Sciatic nerve (tissue), 2 donors: ENCODE data around the gene TOMM6. TPM values are rescaled to one million over a fixed set of nuclear protein-coding genes. Genes with fewer than 3 reads are reported as not detected.
"Not testable (repeated sequence)": the region's sequence is repeated elsewhere in the genome, so short reads cannot be mapped to it uniquely, and the experiment has no call there.

Experiments used
- ATAC-seq: fragments of 200-7000 bp; cut with Tn5 transposase; one replicate; pipeline ENCODE4 v1.9.1; 2020; ENCODE audit warnings: mild to moderate bottlenecking, moderate library complexity
- DNase-seq: peaks from one replicate; pipeline ENCODE4 v3.0.0-alpha.2; 2020; ENCODE audit warnings: low spot score
- intact Hi-C: fragments of 100-400 bp; cut with DNase I; formaldehyde crosslinking; loops from one replicate; pipeline ENCODE4 v1.14.2; 2022
- total RNA-seq: library from RNA; stranded (reverse); fragmentation: NEBNext Ultra II Directional; extraction: Animal tissue kit (Norgen Biotek cat#: 25700); gene quantifications from one replicate; pipeline ENCODE4 v1.2.1, GENCODE V29; 2021
- donor health status: DM: no; HTN: no; CAD: no.
- donor health status: DM: no; HTN: no; CAD: no.

Gene TOMM6
- total RNA-seq, 1 donor from 2014 or later: 97.3 TPM

DNA sequence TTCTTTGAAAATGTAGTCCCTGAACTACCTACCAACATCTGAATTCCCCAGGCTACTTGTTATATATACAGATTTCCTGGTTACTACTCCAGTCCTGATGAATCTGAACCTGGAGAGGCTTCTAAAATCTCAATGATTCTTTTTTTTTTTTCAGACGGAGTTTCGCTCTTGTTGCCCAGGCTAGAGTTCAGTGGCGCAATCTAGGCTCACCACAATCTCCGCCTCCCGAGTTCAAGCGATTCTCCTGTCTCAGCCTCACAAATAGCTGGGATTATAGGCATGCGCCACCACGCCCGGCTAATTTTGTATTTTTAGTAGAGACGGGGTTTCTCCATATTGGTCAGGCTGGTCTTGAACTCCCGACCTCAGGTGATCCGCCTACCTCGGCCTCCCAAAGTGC lies 24.5 kb downstream of the TOMM6 start:
- DNase-seq, ATAC-seq, intact Hi-C loops: not testable (repeated sequence)

DNA sequence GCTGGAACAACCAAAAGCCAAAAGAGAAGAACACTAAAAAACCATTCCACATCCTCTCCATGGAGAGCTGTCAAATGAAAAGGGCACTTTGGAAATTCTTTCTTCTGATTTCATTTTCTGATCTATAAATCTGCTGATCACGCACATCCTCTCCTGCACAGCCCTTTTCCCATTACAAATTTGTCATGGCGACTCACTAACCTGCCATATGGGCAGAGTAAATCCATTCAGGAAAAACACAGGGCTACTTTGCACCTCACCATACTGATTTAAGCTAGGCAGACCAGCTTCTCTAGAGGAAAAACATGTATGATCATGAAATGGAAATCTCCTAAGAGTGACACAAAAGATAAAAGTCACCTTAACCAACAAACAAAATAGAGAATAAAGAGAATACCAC lies 26.0 kb downstream of the TOMM6 start:
- ATAC-seq: no peak
- no peak for DNase-seq
- intact Hi-C loops: no loop called here

DNA sequence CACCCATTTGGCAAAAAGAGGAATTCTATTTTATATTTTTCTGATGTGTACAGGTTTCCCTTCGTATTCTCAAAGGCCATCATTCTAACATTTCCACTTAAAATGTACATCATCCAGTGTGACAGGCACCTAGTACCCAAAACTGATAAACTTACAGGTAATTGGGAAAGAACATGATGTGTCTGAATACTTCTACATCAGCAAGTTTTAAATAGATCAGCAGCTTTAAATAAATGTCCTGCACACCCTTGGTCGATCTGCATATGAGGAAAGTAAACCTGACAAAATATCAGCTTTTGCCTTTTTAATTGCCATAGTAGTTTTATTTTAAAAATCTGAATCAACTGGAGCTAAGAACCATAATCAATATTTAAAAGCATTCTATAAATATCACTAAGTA lies 26.5 kb downstream of the TOMM6 start:
- DNase-seq (no peak), ATAC-seq (no peak)
- intact Hi-C loops: no loop called here

DNA sequence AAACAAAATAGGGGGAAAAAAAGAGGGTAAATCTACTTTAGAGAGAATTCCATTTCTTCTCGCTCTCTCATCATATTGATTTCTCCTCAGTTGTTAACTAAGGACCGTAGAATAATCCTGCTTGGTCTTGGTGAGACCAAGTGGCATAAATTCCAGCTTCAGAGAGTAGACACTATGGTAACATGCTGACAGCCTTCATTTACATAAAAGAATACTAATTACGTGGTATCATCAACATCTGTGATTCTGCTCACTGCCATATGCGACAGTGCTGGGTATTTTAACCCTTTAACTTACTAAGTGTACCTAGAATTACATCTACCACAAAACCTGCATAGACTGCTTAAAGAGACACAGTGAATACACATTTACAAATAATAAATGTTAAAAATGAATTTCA lies 27.1 kb downstream of the TOMM6 start:
- intact Hi-C loops: no loop called here
- ATAC-seq: no peak
- DNase-seq: no peak

DNA sequence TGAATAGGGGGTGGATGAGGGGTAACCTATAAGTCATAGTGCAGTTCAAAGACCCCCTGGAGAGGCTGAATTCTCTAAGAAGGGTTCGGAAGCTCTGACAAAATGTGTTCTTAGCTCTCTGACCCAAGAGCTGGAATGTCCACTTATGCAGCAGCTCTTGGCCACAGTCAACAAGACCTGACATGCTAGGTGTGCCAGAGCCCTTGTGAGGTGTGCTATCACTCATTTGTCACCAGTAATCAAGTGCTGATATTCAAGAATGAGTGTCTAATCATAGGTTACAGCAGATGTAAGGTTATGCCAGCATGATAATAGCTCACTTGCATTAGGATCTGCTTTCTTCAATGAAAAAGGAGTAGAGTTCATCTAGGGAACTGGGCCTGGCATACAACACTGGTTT lies 28.1 kb downstream of the TOMM6 start:
- intact Hi-C loops: no loop called here
- ATAC-seq (no peak), DNase-seq (no peak)

DNA sequence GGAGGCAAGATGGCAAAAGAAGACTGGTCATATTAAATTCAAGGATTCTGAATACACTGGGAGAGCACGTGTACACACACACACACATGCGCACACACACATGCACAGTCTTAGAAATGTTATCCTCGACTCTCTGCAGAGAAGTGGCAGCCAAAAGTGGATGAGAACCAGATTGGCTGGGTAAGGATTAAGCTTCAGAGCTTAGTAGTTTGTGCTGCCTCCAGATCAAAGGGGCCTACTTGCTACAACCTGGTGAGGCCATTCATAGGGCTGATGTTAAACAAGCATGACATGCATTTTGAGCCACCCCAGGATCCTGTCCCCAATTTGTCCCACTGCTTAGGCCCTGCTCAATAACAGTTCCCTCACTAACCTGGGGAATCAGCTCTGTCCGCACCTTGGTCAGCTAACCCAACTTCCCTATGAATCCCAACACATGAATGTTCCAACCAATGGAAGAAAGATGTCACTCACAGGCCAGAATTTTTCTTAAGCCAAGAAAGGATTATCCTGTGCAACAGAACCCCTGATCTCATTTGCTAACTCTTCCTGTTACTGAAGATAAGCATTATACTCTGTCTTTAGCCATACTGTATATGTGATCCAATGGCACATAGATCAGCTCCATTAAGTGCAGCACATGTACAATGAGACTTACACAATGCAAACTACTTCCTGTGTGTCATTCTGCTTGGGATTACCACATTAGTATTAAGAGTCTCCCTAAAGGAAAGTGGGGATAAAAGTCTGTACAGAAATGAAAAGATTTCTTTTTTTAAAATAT lies 31.0 kb downstream of the TOMM6 start:
- DNase-seq (no peak), ATAC-seq (no peak)
- intact Hi-C loops: no loop called here

DNA sequence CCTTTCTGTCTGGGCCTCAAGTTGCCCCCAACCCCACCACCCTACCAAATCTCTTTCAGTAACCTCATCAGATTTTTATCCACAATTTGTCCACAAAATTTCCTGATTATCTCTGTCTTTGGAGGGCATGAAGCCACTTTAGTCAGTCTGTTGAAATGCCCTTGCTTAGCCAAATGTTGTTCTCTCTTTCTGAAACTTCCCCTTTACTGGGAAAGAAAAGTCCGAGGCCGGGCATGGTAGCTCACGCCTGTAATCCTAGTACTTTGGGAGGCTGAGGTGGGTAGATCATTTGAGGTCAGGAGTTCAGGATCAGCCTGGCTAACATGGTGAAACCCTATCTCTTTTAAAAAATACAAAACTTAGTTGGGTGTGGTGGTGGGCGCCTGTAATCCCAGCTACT lies 33.8 kb downstream of the TOMM6 start:
- no peak for DNase-seq
- ATAC-seq: no peak
- intact Hi-C loops: no loop called here

DNA sequence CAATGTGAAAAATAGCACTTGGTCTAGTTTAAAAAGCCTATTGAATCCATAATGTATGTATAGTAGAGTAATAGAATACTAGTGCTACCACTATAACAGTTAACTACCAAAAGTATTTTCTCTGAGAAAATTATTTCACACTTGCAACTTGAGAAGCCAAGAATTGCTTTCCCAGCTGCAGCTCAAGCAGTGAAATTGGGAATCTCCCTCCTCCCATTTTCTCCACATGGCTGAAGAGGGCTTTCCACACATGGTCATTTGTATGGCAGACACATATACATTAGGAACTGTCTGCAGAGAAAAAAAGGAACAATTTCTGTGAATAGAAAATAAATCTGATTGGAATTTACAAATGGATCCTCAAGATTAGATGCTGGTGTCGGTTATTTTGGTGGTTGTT lies 34.5 kb downstream of the TOMM6 start:
- DNase-seq: no peak
- intact Hi-C loops: no loop called here
- ATAC-seq: no peak

DNA sequence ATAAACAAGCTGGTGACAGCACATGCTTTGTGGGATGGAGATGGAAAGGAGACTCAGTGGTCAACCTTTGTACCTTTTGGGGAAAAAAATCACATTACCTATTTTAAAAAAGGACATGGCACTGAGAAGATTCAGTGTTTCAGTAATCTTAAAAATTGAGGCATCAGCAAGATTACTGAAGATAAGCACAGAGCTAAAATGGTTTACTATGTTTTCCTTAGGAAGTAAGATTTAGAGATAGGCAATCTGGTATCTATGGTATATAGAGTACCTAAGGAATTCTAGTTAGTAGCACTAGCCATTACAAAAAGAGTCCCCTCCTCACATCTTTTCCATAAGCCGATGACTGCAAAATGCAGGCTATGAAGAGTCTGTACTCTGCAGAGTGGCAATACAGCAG lies 35.7 kb downstream of the TOMM6 start:
- no peak for ATAC-seq
- no peak for DNase-seq
- intact Hi-C loops: no loop called here

DNA sequence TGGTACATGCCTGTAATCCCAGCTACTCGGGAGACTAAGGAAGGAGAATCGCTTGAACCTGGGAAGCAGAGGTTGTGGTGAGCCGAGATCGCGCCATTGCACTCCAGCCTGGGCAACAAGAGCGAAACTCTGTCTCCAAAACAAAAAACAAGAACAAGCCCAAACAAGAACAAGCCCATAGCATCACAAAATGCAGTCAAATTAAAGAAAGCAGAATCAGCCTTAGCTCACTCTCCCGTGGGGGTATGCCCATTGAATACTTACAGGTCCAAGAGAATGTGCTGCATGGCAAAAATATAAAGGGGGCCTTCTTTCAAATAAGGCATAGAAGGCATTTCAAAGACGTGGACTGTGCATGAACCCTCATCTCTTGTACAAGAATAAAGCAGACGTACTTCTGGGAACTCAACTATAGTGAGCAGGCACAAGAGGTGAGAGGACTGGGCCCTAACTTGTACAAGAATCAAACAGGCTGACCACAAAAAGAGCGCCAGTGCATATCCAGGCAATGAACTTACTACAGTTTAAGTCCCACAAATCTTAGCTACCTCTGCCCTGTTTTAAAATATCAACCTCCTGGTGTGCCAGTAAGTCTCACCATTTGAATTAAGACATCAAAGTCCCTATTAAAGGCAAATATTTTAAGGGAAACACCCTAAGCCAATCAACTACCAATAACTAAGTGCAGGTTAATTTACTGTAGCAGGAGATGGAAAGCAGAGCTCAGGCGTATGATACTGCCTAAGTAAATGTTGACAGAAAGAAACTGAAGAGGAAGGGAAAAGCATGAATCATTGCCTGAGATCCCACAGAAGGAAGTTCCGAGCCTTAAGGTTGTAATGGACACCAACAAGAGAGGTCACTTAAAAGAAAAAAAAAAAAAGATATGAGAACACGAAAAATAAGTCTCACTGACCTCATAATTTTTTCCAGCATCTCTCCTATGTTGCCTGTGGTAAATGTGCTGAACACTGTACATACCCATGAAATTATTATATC lies 37.4 kb downstream of the TOMM6 start:
- intact Hi-C loops: no loop called here
- DNase-seq (no peak), ATAC-seq (no peak)

DNA sequence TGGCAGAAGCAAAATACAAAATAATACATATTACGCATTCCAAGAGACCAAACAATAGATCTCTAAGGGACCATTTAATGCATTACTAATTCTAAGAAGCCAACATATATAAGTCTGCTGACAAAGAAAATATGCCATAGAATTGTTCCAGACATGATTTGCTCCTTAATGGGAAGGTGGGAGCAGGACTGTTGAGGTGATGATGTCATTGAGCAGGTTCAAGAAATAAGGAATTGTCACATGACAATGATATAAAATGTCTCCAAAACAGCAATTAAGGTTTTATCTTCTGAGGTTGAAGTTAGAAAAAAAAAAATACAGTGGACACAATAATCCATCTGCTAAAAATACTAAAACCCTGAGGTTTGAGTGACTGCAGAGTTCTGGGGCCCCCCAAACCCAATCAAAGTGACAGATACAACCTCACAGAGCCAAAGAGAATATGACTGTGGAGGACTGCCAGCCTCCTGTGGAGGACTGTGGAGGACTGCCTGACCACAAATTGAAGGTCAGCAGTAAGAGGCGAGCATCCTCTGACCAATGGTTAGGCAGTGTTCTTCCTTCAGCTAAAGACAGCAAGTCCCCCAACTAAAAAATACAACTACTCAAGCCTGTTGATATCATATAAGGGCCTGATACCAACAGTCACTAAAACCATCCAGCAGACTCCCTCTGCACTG lies 39.0 kb downstream of the TOMM6 start:
- no peak for ATAC-seq
- no peak for DNase-seq
- intact Hi-C loops: no loop called here

DNA sequence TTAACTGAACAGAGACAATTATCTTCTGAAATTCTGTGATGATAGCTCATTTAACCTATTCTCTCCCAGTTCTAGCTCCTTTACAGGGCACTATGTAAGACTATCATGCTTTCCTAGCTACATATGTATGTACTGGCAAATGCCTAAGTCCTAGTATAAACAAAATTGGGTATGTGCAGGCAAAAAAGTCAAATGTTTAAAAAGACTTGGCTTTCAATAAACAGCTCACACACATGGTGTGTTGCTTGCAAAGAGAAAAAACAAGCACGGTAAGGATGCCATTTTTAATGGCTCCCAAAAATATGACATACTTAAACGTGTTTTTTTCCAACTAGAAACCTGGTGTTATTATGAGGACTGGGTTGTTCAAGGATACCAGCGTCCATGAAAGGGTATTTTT lies 44.8 kb downstream of the TOMM6 start:
- DNase-seq (no peak), ATAC-seq (no peak)
- intact Hi-C loops: no loop called here

DNA sequence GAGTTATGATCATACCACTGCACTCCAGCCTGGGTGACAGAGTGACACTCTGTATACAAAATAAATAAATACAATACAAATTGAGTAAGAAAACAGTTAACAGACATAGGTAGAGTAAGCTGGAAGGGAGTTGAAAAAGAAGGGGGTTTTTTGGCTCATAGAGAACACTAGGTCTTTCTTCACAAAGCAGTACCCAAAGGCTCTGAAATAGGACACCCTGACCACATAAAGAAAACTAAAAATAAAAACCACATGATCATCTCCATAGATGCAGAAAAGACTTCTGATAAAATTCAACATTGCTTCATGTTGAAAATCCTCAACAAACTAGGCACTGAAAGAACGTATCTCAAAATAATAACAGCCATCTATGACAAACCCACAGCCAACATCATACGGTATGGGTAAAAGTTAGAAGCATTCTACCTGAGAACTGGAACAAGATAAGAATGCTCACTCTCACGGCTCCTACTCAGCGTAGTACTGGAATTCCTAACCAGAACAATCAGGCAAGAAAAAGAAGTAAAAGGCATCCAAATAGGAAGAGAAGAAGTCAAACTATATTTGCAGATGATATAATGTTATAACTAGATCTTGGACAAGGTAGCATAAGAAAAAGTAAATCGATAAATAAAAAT lies 48.6 kb downstream of the TOMM6 start:
- no peak for DNase-seq
- intact Hi-C loops: no loop called here
- no peak for ATAC-seq

DNA sequence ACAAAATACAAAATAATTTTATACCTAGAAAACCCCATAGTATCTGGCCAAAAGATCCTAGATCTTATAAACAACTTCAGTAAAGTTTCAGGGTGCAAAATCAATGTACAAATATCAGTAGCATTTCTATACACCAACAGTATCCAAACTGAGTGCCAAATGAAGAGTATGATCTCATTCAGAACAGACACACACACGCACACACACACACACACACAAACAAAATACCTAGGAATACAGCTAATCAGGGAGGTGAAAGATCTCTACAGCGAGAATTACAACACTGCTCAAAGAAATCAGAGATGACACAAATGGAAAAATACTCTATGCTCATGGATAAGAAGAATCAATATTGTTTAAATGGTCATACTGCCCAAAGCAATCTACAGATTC lies 49.2 kb downstream of the TOMM6 start:
- DNase-seq (no peak), ATAC-seq (no peak)
- intact Hi-C loops: no loop called here

Other genes starting within 250 kb of the TOMM6 start
- gene FOXP4, start 241.3 kb upstream of the TOMM6 start, total RNA-seq: 39.2 TPM
- 15.2 TPM for gene MDFI, start 149.2 kb upstream of the TOMM6 start, total RNA-seq
- gene TFEB, start 52.1 kb upstream of the TOMM6 start, total RNA-seq: 35.5 TPM
- 0.27 TPM for gene PGC, start 40.3 kb upstream of the TOMM6 start, total RNA-seq
- 6.5 TPM for gene FRS3, start 7.8 kb upstream of the TOMM6 start, total RNA-seq
- gene PRICKLE4, start 6.9 kb upstream of the TOMM6 start, total RNA-seq: 9.0 TPM
- gene USP49, start 107.7 kb downstream of the TOMM6 start, total RNA-seq: 6.4 TPM
- gene MED20, start 133.4 kb downstream of the TOMM6 start, total RNA-seq: 14.6 TPM
- gene BYSL, start 133.8 kb downstream of the TOMM6 start, total RNA-seq: 16.0 TPM
- 62.9 TPM for gene CCND3, start 154.1 kb downstream of the TOMM6 start, total RNA-seq